ENCODE data around the gene ENOX1.

- TF ChIP-seq CTCF (IDR thresholded peaks at IDR 0.05) (no peak), POLR2A (IDR thresholded peaks at IDR 0.05) (no peak)
Measured at GRCh38 chr13:43316281-43316680, 470.5 kb downstream of the ENOX1 start.
